ENCODE measurements around the gene RBM14.

DNA sequence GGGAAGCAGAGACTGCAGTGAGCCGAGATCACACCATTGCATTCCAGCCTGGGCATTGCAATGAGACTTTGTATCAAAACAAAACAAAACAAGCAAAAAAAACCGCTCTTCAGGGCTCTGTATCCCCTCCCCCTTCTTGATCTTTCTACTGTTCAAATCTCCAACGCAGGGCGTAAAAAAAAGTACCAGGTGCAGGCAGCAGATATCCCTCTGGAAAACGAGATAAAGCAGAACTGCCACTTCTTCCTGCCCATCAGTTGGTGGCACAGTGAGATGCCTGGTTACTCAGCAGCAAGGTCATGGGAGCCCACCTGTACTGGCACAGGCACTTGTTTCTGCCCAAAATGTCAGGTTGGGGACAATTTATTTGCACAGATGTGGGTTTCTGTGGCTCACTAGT, 12.3 kb upstream of the RBM14 start:
- no peak for TF ChIP-seq EZH2 (IDR thresholded peaks at IDR 0.05; ENCODE audit: insufficient read depth, poor library complexity, severe bottlenecking)
- no peak for TF ChIP-seq EZH2phosphoT487 (IDR thresholded peaks at IDR 0.05; ENCODE audit: insufficient read depth, low read depth)
